ENCODE data around the gene LRIG2. TPM values are rescaled to one million over a fixed set of nuclear protein-coding genes. Genes with fewer than 3 reads are reported as not detected.
A peak's percentile ranks its signal among the peaks of the same experiment; 100 is the strongest.

LRIG2 gene
- polyA plus RNA-seq, 3 donors: 0.93 to 12.7 (median 0.96) TPM

- Mint-ChIP-seq H3K36me3 (peaks cover 75 to 85% of the 10 kb centered on the region in 2 donors), H3K27ac (peak overlapping the region in 1 of 7 donors; percentile 7), H3K27me3 (ENCODE audit: low read depth in 3 of 3) (no peaks in the 10 kb centered on the region), H3K9me3 (no peaks in the 10 kb centered on the region), H3K4me1 (no peaks in the 10 kb centered on the region), H3K4me3 (no peak overlapping the region)
- intact Hi-C loops (cut with micrococcal nuclease): no loop called here
- Histone ChIP-seq H3K36me3 (replicated peaks in 1 of 2; ENCODE audit: control insufficient read depth in 1 of 2, insufficient read depth in 2 of 2, low read length in 2 of 2) (peaks cover 83 to 98% of the 10 kb centered on the region in 2 donors), H3K79me2 (ENCODE audit: insufficient read depth, low read length) (no peaks in the 10 kb centered on the region), H3K27ac (ENCODE audit: low read depth in 1 of 2, low read length in 2 of 2) (no peak overlapping the region), H3K9ac (ENCODE audit: insufficient read depth, low read length, poor library complexity, severe bottlenecking) (no peak overlapping the region), H3K4me3 (replicated peaks in 1 of 3; ENCODE audit: low read depth in 2 of 3, low read length in 3 of 3) (no peak overlapping the region), H4K20me1 (ENCODE audit: insufficient read depth, low read length) (peaks cover under 1% of the 10 kb centered on the region), H3K4me2 (replicated peaks; ENCODE audit: extremely low read depth, low read length, poor library complexity, severe bottlenecking) (no peak overlapping the region), H3K27me3 (ENCODE audit: control insufficient read depth in 2 of 2, insufficient read depth in 2 of 2, low read length in 2 of 2) (no peaks in the 10 kb centered on the region), H3K9me3 (replicated peaks in 1 of 2; ENCODE audit: control insufficient read depth in 1 of 2, insufficient read depth in 1 of 2, low read length in 2 of 2) (no peaks in the 10 kb centered on the region), H3K4me1 (ENCODE audit: control insufficient read depth in 1 of 2, insufficient read depth in 2 of 2, low read length in 2 of 2) (no peaks in the 10 kb centered on the region), H2AFZ (ENCODE audit: insufficient read depth, low read depth, low read length, poor library complexity, severe bottlenecking) (no peak overlapping the region)
- no peak for TF ChIP-seq CTCF (IDR thresholded peaks at IDR 0.05)
- DNase-seq: no peak
- no CpG with 5 or more reads among the region's 3 CpGs for WGBS (ENCODE audit: insufficient coverage)
Observed at GRCh38 chr1:113096493-113096892, 23.5 kb downstream of the LRIG2 start.

DNA sequence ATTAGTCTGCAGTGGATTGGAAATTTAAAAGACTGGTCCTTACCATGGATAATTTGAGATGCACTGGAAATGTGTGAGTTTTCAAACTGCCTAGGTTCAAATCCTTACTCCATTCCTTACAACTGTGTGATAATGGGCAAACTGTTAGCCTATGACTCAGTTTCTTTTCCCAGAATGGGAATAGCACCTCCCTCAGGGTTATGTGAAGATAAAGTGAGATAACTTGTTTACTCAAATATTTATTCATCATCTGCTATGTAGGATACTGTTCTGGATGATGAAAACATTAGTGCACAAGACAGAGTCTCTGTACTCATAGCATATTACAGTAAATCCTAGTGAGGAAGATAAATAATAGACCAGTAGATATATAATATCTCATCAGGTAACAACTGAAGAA lies 28.6 kb downstream of the LRIG2 start:
- Histone ChIP-seq H4K20me1 (ENCODE audit: insufficient read depth, low read length) (no peaks in the 10 kb centered on the region), H3K4me1 (ENCODE audit: control insufficient read depth in 1 of 2, insufficient read depth in 2 of 2, low read length in 2 of 2) (no peaks in the 10 kb centered on the region), H3K79me2 (ENCODE audit: insufficient read depth, low read length) (no peaks in the 10 kb centered on the region), H3K27me3 (ENCODE audit: control insufficient read depth in 2 of 2, insufficient read depth in 2 of 2, low read length in 2 of 2) (no peaks in the 10 kb centered on the region), H3K36me3 (replicated peaks in 1 of 2; ENCODE audit: control insufficient read depth in 1 of 2, insufficient read depth in 2 of 2, low read length in 2 of 2) (peaks cover 89 to 99% of the 10 kb centered on the region in 2 donors), H3K9me3 (replicated peaks in 1 of 2; ENCODE audit: control insufficient read depth in 1 of 2, insufficient read depth in 1 of 2, low read length in 2 of 2) (no peaks in the 10 kb centered on the region), H2AFZ (ENCODE audit: insufficient read depth, low read depth, low read length, poor library complexity, severe bottlenecking) (no peak overlapping the region), H3K27ac (ENCODE audit: low read depth in 1 of 2, low read length in 2 of 2) (no peak overlapping the region), H3K9ac (ENCODE audit: insufficient read depth, low read length, poor library complexity, severe bottlenecking) (no peak overlapping the region), H3K4me2 (replicated peaks; ENCODE audit: extremely low read depth, low read length, poor library complexity, severe bottlenecking) (no peak overlapping the region), H3K4me3 (replicated peaks in 1 of 3; ENCODE audit: low read depth in 2 of 3, low read length in 3 of 3) (no peak overlapping the region)
- no peak for DNase-seq
- Mint-ChIP-seq H3K4me3 (no peak overlapping the region), H3K36me3 (peaks cover 78 to 92% of the 10 kb centered on the region in 2 donors), H3K9me3 (no peaks in the 10 kb centered on the region), H3K4me1 (no peaks in the 10 kb centered on the region), H3K27ac (no peak overlapping the region), H3K27me3 (ENCODE audit: low read depth in 3 of 3) (no peaks in the 10 kb centered on the region)
- intact Hi-C loops (cut with micrococcal nuclease): no loop called here
- TF ChIP-seq CTCF (IDR thresholded peaks at IDR 0.05): no peak

Measured in CD14-positive monocyte (primary cell).